NB4 (cell line): ENCODE results near the gene CD74.

Source experiments
- DNase-seq: peaks from one replicate; pipeline ENCODE4 v3.0.0; 2010; ENCODE audit warnings: low read depth
- H3K4me3 ChIP-seq: one replicate; pipeline ENCODE4 v1.5.1; 2011; ENCODE audit warnings: mild to moderate bottlenecking, low read depth, low read length, moderate library complexity
- MAX ChIP-seq: IDR thresholded peaks from 2 replicates; pipeline ENCODE4 v1.6.1; 2011; ENCODE audit warnings: low read depth, low read length
- MYC ChIP-seq: IDR thresholded peaks from 2 replicates; pipeline ENCODE4 v1.6.1; 2011; ENCODE audit warnings: low read depth, low read length
- POLR2A ChIP-seq: IDR thresholded peaks from 2 replicates; pipeline ENCODE4 v1.6.1; 2011; ENCODE audit warnings: mild to moderate bottlenecking; ENCODE audit not compliant: insufficient read length; ENCODE audit errors: extremely low read depth
- TF ChIP-seq, protein P1 (sequence below): IDR thresholded peaks from one replicate; pipeline ENCODE4 v1.5.1; 2012; ENCODE audit warnings: low read depth, low read length

Gene CD74

GRCh38 chr5:150413176-150413901 is 629 bp upstream of the CD74 start:
- DNase-seq, result no peak
- H3K4me3 ChIP-seq, result no peak overlapping the region
- TF ChIP-seq POLR2A (no peak), MYC (no peak), MAX (no peak)
- TF ChIP-seq, protein P1, sequence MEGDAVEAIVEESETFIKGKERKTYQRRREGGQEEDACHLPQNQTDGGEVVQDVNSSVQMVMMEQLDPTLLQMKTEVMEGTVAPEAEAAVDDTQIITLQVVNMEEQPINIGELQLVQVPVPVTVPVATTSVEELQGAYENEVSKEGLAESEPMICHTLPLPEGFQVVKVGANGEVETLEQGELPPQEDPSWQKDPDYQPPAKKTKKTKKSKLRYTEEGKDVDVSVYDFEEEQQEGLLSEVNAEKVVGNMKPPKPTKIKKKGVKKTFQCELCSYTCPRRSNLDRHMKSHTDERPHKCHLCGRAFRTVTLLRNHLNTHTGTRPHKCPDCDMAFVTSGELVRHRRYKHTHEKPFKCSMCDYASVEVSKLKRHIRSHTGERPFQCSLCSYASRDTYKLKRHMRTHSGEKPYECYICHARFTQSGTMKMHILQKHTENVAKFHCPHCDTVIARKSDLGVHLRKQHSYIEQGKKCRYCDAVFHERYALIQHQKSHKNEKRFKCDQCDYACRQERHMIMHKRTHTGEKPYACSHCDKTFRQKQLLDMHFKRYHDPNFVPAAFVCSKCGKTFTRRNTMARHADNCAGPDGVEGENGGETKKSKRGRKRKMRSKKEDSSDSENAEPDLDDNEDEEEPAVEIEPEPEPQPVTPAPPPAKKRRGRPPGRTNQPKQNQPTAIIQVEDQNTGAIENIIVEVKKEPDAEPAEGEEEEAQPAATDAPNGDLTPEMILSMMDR, result no peak

DNA sequence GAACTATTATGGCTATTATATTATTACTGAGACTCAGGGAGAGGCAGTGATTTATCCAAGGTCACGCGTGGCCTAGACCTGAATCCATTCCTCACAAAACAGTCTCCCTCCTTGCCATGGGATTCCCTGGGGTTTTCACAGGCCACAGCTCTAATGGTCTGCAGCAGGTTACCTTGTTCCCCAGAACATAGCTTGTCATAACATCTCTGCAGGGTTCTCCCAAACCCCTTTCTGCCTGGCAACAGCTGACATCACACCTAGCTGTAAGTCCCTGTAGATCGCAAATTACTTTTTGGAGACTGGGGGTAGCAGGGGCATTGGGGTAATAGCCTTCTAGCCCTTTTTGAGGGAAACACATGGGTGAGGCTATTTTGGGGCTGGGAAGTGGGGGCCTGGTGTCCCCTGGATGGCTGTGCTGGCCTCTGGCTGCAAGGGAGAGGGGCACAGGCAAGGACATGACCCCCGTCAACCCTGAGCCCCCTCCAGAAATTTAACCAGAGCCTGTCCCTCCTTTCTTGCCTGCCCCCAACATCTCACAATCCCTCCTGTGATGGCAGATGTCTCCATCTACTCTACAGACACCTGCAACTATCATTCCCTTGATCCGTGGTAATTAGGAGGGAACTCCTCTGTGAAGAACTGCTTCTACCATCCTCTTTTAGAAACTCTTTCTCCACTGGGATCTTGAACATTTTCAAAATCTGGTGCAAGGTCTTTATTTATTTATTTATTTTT is 1.3 kb downstream of the CD74 start:
- no peak overlapping the region for H3K4me3 ChIP-seq
- peak; percentile 22 for DNase-seq
- no peak for TF ChIP-seq MAX
- no peak for TF ChIP-seq MYC
- no peak for TF ChIP-seq POLR2A
- TF ChIP-seq, protein P1, result no peak

- no peak overlapping the region for H3K4me3 ChIP-seq
- peak; percentile 96 for DNase-seq
- TF ChIP-seq MYC (peak; percentile 36; the same call in 1 of the 2 replicates), MAX (no peak; the same call in 1 of the 2 replicates)
Observed at GRCh38 chr5:150410524-150411244, 2.0 kb downstream of the CD74 start.

- TF ChIP-seq MAX (no peak), MYC (no peak), POLR2A (no peak)
- TF ChIP-seq, protein P1, result no peak
- DNase-seq, result peak; percentile 85
- H3K4me3 ChIP-seq, result peak overlapping the region; percentile 14
Observed at GRCh38 chr5:150409638-150410523, 2.8 kb downstream of the CD74 start.

DNA sequence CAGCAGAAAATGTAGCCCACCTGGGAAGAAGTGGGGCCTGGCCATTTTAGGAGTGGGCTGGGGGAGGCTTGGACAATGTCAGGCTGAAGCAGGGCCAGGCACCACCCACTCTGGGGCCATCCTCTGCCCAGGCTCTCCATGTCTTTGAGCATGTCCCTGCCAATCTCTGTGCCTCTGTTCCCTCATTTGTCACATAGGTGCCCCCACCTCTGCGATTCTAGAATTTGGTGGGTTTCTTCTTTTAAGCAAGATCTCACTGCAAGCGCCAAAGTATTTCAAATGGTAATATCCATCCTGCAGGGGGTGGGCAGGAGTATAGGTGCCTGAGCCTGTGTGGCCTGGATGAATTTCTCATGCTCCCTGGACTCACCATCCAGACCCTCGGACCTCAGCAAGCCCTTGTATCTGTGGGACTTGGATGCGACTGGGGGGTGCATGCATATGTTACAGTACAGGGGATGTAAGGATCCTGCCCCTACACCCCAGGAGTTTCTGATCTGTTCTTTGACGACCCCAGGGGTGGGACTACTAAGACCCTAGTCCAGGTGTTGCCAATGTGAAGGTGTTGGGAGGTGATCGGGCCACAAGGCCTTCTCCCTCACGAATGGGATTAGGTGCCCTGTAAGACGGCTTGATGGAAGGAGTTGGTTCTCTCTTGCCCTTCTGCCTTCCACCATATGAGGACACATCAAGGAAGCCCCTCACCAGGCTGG is 4.3 kb downstream of the CD74 start:
- no peak for DNase-seq
- TF ChIP-seq POLR2A, result no peak
- TF ChIP-seq MAX, result no peak
- TF ChIP-seq MYC, result no peak
- TF ChIP-seq, protein P1, result no peak
- no peak overlapping the region for H3K4me3 ChIP-seq
